Activated naive CD4-positive, alpha-beta T cell (primary cell): ENCODE data around the gene ELN.
"Not testable (repeated sequence)": the region's sequence is repeated elsewhere in the genome, so short reads cannot be mapped to it uniquely, and the experiment has no call there.

Experiments
- DNase-seq, 4 experiments: peaks; one replicate each; lab custom pipeline; 2025; lab: John Stamatoyannopoulos, UW

Gene ELN

DNA sequence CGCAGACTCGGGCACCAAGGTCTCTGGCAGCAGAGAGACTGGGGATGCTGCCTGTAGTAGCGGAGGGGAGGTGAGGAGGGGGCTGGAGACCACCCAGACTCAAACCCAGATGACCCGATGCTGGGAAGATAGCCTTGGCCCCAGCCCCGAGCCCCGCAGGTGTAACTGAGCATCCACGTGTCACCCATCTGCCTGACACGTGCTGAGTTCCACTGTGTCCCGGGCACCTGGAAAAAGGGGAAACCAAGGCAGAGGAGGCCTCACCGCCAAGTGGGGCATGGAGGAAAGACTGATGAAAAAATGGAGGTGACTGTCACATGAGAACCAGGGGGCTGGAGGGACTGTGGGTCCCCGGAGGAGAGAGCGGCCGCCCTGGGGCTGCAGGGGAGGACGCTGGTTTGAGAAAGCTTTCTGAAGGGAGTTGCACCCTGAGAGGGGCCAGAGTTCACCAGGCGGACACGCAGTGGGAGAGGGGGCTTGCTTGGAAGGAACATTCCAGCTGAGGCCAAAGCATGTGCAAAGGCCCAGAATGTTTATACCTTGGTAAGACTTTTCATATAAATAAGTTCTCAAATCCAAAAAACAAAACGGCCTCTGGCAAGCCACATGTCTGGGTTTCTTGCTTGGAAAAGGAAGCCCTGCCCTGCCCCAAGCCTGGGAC lies 27.4 kb upstream of the ELN start:
- no peak for DNase-seq

DNA sequence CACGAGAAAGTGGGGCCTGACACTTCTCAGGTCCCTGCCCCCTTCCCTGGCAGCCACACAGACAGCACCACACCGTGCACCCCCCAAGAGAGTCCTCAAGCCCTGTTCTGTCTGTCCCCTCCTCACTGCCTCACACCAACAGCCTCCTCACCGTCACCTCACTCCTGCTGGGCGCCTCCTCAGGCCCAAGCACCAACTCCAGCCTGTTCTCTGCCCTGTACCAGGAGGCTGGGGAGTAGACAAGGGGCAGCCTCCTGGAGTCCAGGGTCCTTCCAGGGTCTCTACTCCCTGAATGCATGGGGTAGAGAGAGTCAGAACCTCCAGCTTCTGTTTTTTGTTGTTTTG lies 26.9 kb upstream of the ELN start:
- DNase-seq = no peak

DNA sequence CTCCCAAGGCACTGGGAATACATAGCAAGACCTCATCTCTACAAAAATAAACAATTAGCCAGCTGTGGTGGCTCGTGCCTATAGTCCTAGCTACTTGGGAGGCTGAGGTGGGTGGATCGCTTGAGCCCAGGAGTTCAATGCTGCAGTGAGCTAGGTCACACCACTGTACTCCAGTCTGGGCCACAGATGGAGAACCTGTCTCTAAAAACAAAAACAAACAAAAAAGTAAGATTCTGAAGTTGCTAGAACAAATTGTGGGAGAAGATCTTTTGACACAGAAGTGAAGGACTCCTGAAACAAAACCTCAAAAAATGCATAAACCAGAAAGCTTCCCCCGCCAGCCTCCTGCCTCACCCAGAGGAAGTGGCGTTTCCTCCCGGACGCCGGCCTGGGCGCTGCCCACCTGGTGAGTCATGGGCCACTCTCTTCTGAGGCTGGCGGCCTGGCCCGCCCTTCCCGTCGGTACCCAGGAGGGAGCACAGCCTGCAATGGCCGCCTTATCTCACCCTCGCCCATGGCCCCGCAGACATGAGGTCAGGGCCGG lies 25.4 kb upstream of the ELN start:
- no peak for DNase-seq

DNA sequence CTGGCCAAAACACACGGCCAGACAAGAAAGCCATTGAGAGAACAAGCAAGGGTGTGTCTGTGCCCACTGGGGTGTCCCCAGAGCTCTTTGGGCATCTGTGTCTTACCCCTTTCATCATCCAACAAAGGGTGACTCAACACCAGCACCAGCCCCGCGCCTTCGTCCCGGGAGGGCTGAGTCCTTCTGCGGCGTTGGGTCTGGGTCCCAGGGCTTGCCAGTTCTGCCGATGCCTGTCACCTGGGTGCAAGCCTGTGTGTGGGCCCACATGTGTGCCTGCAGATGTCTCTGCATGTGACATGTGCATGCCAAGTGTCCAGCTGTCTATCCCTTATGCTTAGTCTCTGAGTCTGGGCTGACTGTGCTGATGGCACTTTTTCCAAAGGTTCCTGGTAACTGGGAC lies 24.4 kb upstream of the ELN start:
- DNase-seq = no peak

DNA sequence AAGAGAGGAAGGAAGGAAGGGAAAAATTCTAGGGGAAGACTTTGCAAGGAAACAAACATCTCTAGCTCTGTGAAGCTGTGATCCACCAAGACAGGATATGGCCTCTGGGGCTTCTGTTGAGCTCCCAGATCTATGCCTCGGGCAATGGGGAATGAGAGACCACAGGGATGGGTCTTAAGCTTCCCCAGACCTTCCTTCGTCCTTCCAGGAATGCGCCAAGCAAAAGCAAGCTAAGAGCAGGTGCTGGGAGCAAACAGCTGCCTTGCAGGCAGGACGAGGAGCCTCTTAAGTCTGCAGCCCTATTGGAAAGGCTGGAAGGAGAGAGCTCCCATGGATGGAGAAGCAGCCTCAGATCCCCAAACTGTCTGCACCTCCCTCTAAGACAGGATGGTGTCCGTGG lies 21.9 kb upstream of the ELN start:
- DNase-seq = no peak

DNA sequence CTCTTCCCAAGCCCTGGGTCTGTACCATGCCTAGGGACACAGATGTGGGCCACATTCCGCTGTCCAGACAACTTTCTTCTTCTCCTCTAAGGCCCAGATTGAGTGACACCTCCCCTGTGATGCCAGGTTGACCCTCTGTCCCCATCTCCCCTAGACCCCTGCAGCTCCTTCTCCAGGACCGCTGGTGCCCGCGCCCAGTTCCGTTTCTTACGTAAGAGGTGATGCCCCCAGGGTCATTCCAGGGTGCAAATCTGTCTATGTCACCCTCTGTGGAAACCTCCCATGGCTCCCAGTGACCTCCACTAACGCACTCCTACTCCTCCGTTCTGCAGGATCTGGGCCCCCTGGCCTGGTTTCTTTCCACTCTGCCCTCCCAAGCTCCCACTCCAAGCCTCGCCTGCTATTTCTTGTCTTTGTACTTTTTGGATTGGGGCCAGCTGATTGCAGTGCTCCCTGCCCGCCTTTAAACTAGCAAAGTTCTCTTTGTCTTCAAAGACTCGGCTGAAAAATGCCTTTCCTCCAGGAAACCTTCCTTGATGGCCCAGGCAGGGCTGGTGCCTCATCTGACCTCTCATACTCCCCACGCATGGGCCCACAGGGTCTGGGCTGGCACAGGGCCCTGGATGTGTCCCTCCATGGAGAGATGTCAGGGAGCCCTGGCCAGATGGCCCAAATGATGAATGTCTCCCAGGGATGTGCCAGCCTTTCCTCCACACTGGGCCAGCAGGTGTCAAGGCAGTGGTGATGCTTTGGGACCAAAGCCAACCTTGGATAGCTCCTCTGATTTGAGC lies 21.3 kb upstream of the ELN start:
- no peak for DNase-seq

DNA sequence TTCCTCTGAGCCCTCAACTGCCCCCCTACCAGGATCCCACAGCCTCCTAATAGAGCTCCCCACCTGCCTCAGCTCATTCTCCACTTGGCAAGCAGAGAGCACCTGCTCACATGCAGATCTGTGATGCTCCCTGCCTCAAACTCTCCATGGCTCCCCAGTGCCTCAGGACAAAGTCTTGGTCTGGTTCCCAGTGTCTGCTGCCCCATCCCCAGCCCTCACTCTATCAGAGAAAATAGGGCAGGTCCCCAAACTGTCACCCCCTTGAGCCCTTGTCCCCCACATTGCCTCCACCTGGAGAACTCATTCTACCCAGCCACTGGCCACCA lies 20.8 kb upstream of the ELN start:
- no peak for DNase-seq

DNA sequence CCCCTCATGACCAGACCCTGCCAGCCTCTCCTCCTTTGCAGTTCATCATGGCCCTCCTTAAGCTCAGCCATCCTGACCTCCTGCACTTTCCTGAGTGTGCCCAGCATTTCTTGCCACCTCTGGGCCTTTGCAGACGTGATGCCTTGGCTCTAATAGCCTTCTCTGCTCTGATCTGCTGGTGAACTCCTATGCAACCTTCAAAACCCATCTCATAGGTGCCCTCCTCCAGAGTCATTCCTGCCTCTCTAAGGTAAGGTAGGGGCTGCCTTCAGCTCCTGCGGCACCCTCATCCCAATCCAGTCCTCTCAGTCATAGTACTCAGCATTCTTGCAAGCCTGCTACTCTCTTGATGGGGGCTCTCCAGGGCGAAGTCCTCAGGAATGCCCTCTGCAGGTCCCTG lies 19.3 kb upstream of the ELN start:
- DNase-seq = no peak

DNA sequence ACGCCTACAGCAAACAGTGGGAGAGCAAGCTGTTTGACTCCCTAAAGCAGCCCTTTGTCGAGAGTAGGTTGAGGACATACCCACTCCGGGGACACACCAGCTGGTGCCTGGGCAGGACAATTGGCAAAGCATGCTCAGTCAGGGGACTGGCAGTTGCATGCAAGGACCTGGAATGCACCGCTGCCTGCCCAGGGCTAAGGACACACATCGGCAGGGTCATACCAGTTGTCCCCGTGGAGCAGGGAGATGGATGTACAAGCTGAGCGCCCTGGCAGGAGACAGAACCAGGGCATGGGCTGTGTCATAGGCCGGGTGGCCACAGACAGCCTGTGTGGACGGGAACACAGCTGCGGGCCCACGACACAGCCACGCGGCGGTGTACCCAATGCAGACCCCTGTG lies 18.3 kb upstream of the ELN start:
- no peak for DNase-seq

DNA sequence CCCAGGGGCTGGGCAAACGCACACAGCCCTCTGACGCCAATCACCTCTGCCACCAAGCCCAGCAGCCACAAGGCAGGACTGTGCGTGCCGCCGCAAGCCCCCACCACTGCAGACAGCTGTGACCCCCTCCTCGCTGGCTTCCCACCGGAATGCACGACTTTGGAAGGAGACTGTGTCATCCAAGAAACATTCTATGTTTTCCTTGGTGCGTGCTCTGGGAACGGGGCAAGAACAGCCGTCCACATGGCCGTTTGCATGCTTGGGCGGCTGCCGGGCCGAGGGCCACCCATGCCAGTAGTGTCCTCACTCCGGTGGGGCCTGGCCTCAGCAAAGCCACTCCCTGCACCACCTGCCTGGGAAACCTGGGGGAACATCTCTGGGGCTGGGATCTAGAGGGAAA lies 17.6 kb upstream of the ELN start:
- no peak for DNase-seq

DNA sequence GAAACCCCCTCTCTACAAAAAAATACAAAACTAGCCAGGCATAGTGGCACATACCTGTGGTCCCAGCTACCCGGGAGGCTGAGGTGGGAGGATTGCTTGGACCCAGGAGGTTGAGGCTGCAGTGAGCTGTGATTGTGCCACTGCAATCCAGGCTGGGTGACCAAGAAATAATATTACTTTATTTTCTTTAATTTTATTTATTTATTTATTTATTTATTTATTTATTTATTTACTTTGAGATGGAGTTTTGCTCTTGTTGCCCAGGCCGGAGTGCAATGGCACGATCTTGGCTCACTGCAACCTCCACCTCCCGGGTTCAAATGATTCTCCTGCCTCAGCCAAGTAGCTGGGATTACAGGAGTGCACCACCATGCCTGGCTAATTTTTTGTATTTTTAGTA lies 16.6 kb upstream of the ELN start:
- not testable (repeated sequence) for DNase-seq

DNA sequence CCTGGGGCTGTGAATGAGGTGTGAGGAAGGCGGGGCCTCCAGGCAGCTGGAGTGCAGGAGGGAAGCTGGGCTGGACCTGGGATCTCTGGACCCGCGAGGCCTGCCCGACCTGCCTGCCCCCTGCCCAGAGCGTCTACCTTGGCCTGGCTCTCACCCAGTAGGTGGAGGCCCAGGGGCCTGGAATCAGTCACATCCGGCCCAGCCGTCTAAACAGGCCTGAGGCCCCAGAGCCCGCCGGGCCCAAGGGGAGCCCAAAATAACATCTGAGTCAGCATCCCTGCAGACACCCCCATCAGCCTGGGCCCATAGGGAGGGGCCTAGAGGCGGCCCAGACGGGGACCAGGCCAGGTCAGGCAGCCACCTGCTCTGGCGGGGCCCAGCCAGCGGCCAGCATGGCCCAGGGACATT lies 15.1 kb upstream of the ELN start:
- DNase-seq = no peak

DNA sequence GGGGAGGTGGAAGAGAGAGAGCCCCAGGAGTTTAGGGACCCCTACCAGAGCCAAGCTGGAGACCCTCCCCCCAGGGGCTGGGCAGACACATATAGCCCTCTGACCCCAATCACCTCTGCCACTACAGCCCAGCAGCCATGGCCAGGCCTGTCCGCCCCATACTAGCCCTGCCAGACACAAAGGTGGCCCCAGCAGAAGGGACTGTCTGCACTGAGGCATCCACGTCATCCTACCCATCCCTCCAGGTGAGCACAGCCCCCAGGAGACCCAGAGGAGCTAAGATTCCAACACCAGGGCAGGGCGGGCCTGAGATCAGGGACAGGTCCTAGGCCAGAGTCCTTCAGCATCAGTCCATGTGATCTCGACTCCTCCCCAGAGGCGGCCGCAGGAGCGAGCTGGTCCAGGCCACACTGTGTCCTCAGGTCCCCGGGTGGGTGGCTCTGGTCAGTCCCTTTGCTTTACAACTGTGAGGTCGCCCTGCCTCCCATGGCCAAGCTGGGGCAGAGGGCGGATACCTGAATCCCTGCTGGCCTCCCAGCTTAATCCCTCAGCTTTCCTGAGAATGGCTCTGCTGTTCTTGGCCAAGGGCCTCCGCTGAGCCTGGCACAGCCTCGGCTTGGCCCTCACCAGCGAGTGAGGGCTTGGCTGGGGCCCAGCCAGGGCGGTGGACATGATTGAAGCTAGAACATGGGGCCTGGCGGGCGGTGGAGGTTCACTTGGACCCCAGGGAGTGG lies 14.3 kb upstream of the ELN start:
- DNase-seq = no peak

DNA sequence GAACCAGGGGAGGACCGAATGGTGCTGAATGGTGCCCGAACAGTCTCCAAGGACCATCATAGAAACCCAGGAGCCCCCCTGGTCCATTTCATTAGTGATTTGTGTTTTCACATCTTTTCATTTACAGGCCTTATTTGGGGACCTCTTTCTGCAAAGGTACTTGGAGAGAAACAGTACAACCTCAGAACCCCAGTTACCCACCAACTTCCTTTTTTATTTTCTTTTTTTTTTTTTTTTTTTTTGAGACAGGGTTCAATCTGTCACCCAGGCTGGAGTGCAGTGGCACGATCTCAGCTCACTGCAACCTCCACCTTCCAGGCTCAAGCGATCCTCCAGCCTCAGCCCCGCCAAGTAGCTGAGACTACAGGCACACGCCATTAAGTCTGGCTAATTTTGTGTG lies 13.0 kb upstream of the ELN start:
- no peak for DNase-seq

DNA sequence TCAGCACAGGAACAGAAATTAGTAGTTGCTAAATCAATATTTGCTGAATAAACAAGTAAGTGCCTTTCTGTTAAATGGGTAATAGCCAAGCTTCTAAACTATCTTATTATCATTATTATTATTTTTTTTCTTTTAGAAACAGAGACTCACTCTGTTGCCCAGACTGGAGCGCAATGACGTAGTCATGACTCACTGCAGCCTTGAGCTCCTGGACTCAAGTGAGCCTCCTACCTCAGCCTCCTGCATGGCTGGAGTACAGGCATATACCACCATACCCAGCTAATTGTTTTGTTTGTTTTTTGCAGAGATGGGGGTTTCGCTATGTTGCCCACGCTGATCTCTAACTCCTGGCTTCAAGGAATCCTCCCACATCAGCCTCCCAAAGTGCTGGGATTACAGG lies 12.3 kb upstream of the ELN start:
- no peak for DNase-seq

DNA sequence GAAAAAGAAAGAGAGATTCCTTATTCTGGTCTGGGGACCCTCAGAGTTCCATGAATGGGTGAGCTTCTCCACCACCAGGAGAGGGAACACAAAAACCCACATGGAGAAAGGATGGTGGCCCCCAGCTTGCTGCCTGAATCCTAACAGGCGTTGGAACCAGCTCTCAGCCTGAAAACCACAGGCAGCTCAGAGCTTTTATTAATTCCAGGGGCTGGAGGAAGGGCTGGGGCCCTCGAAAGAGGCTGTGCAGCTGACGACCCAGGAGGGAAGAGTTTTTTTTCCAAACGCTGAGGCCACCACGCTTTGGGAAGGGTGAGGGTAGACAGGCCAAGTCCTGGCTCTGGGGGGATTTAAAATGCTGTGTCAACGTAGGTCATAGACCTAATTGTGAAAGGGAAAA lies 10.8 kb upstream of the ELN start:
- no peak for DNase-seq

DNA sequence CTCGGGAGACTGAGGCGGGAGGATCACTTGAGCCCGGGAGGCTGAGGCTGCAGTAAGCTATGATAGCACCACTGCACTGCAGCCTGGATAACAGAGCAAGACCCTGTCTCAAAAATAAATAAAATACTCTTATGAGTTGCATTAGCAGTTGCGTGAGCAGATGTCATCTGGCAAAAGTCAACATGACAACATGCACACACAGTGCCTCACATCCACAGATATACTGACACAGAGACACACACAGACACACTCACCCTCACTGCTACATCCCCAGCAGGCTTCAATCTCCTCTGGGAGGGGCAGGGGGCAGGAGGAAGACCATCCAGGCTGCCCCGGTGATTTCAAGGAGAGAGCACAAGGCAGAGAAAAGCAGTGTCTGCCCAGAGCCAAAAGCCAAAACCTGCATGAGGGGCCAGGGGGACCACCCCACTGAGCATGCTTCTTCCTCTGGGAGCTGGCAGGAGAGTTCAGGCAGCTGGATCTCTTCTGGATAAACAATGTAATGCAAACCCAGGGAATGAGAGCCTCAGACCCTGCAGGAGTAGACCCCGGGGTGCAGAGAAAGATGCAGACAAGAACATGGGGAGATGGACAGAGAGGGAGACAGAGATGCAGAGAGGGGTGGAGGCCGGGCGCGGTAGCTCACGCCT lies 9.6 kb upstream of the ELN start:
- no peak for DNase-seq

DNA sequence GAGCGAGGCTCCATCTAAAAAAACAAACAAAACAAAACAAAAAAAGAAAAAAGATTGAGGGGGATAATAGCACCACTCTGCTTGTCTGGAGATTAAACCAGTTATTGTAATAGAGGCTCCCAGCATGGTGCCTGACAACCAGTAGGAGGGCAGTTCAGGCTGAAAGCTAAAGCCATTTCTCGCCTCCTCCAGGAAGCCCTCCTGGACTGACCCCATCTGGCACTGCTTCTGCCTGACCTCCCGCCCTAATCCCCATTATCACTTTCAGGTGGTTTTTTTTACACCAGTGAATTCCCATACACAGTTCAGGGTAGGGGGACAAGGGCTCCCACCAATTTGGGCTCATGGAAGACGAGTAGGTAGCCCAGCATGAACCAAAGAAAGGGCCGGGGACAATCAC lies 8.8 kb upstream of the ELN start:
- DNase-seq = no peak

DNA sequence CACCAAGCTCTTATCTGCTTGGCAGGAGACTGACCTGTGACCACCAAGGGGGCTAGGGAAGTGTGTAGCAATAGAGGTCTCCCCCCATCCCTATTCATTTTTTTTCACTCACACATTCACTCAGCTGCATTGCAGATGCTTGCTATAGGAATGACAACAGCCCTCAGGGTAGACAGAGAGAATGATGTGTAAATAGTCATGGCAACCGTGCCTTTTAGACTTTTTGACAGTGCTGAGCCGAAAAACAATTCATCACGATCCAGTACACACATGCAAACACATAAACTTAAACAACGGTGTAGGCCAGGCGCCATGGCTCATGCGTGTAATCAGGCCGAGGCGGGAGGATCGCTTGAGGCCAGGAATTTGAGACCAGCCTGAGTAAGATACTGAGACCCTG lies 7.6 kb upstream of the ELN start:
- no peak for DNase-seq

DNA sequence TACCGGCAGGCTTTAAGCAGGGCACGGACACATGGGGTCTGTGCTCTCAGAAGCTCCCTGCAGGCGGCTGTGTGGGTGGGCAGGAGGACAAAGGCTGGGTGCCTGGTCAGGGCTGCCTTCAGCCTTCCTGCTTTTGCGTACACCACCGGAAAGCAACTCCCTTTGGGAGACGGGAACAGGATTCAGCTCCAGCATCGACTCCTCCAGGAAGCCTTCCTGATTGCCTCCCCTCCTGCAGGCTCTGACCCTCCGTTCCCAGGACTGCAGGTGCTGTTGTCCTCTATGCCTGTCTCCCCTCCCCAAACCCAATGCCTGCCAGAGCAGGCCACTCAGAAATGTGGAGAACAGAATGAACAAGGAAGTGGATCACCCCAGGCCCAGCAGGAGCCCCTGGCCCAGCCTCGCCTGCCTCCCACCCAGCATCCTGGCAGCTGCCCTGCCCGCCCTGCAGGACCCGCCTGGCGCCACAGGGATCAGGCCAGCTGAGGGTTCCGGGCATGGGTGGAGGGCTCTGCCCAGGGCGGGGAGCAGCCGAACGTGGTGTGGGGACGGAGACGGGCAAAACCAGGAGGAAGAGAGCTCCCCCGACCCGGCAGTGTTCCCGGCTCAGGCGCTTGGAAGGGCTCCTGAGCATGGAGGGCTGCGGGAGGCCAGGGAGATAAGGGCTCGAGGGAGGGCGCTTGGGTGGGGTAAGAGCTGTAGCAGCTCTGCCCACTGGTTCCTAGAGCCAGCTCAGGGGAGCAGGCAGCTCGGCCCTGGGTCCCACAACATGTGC lies 6.2 kb upstream of the ELN start:
- no peak for DNase-seq

DNA sequence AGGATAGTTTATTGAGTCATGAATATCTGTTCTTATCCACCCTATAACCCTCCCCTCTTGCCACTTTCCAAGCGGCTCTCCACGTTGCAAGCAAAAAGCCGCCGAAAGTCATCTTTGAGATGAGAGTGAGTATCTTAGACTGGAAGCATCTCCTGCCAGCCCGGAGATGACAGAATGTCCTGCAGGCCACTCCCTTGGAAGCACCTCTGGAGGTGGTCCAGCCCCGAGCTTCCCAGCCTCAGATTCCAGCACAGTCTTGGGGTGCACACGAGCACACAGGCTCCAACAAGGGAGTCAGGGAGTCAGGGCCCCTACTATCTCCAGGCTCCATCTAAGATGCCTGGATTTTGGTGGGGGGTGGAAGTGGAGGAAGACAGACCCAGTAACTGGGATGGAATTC lies 5.5 kb upstream of the ELN start:
- no peak for DNase-seq

DNA sequence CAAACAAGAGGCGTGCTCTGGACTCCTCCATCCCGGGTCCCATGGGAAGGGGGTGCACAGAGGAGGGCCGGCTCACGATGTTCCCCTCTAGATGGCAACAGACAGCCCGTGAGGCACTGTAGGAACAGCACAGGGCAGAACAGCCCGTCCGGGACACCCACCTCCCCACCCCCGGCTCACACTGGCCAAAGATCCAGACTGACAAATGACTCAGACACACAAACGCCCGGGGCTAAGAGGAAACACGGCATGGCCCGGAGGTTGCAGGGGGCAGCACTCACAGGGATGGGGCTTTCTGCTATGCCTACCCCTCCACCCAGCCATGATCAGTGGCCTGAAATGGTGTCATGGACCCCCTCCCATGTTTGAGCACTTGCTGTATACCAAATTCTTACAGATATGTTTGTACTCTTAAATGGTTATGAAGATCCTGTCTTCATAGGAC lies 4.9 kb upstream of the ELN start:
- DNase-seq = no peak
